SK-N-SH (cell line): ENCODE results near the gene TRIM47. TPM values are rescaled to one million over a fixed set of nuclear protein-coding genes. Genes with fewer than 3 reads are reported as not detected.

Experiments
- CTCF ChIA-PET: fragments of 300-600, 350-600 bp; formaldehyde crosslinking; extraction: SDS; loops from one replicate; lab custom pipeline; 2021; lab: Yijun Ruan, JAX
- POLR2A ChIA-PET: fragments of 350-600 bp; sonication (Branson Sonifier 250); formaldehyde crosslinking; extraction: SDS; loops from one replicate; lab custom pipeline; 2020; ENCODE audit warnings: antibody characterized with exemption, inconsistent platforms; lab: Yijun Ruan, JAX
- DNase-seq: peaks from one replicate; pipeline ENCODE4 v3.0.0; 2012
- H2AFZ ChIP-seq: fragments of 200-600 bp; sonication (generic); 2 replicates; pipeline ENCODE4 v1.8.1; 2016; ENCODE audit warnings: antibody characterized with exemption, mild to moderate bottlenecking, low read depth
- H3F3A ChIP-seq: fragments of 200-600 bp; sonication (generic); replicated peaks from 2 replicates; pipeline ENCODE3; 2016; ENCODE audit warnings: antibody characterized with exemption, mild to moderate bottlenecking; ENCODE audit not compliant: insufficient read depth
- H3K27ac ChIP-seq, 2 experiments: fragments of 200-500 bp in 1 of 2; fragments of 200-600 bp in 1 of 2; sonication (Bioruptor generic) in 1 of 2; sonication (generic), shearing (Covaris generic) in 1 of 2; 2 replicates each; pipeline versions ENCODE4 v1.5.1 to v1.6.1; 2014 to 2016; ENCODE audit warnings: low read depth in 2 of 2, inconsistent platforms in 1 of 2, low read length in 1 of 2, mild to moderate bottlenecking in 1 of 2, mixed read lengths in 1 of 2
- H3K27me3 ChIP-seq: fragments of 200-600 bp; sonication (generic), shearing (Covaris generic); 2 replicates; pipeline ENCODE4 v1.6.1; 2016; ENCODE audit warnings: mixed run types; ENCODE audit not compliant: insufficient read depth
- H3K36me3 ChIP-seq, 2 experiments: fragments of 200-500 bp in 1 of 2; fragments of 200-600 bp in 1 of 2; sonication (Bioruptor generic) in 1 of 2; sonication (generic) in 1 of 2; replicated peaks in 1 of 2; 2 replicates each; pipeline versions ENCODE3 to v1.5.1; 2014 to 2016; ENCODE audit warnings: low read length in 1 of 2, mild to moderate bottlenecking in 1 of 2; ENCODE audit not compliant: insufficient read depth in 2 of 2, control insufficient read depth in 1 of 2
- H3K4me1 ChIP-seq, 2 experiments: fragments of 200-500 bp in 1 of 2; fragments of 200-600 bp in 1 of 2; sonication (Bioruptor generic) in 1 of 2; sonication (generic), shearing (Covaris generic) in 1 of 2; 2 replicates each; pipeline versions ENCODE4 v1.5.1 to v1.6.1; 2014 to 2016; ENCODE audit warnings: low read depth in 1 of 2, low read length in 1 of 2, mixed run types in 1 of 2; ENCODE audit not compliant: insufficient read depth in 2 of 2, control insufficient read depth in 1 of 2
- H3K4me2 ChIP-seq: fragments of 200-600 bp; sonication (generic), shearing (Covaris generic); 2 replicates; pipeline ENCODE4 v1.6.1; 2017; ENCODE audit warnings: mixed run types
- H3K4me3 ChIP-seq, 2 experiments: fragments of 200-500 bp in 1 of 2; fragments of 200-600 bp in 1 of 2; sonication (Bioruptor generic) in 1 of 2; sonication (generic), shearing (Covaris generic) in 1 of 2; 2 replicates each; pipeline versions ENCODE4 v1.5.1 to v1.8.1; 2014 to 2016; ENCODE audit warnings: low read depth in 2 of 2, inconsistent platforms in 1 of 2, low read length in 1 of 2, mild to moderate bottlenecking in 1 of 2, mixed read lengths in 1 of 2, moderate library complexity in 1 of 2
- H3K79me2 ChIP-seq: fragments of 200-600 bp; sonication (generic); 2 replicates; pipeline ENCODE4 v1.8.1; 2017; ENCODE audit warnings: mild to moderate bottlenecking; ENCODE audit not compliant: insufficient read depth
- H3K9ac ChIP-seq: fragments of 200-600 bp; sonication (generic); 2 replicates; pipeline ENCODE4 v1.6.1; 2017; ENCODE audit warnings: mixed run types
- H3K9me2 ChIP-seq: fragments of 200-600 bp; sonication (generic); 2 replicates; pipeline ENCODE4 v1.6.1; 2017; ENCODE audit warnings: mixed run types
- H3K9me3 ChIP-seq: fragments of 200-600 bp; sonication (generic); 2 replicates; pipeline ENCODE4 v1.6.1; 2017; ENCODE audit warnings: mixed run types, mild to moderate bottlenecking, moderate library complexity
- H4K20me1 ChIP-seq: fragments of 200-600 bp; sonication (generic); 2 replicates; pipeline ENCODE4 v1.6.1; 2017; ENCODE audit warnings: mild to moderate bottlenecking, mixed run types; ENCODE audit not compliant: insufficient read depth
- CHD2 ChIP-seq: fragments of 150-350 bp; IDR thresholded peaks from 2 replicates; pipeline ENCODE4 v1.6.1; 2018; ENCODE audit warnings: low read length; ENCODE audit not compliant: partially characterized antibody
- ELF1 ChIP-seq: IDR thresholded peaks from 2 replicates; pipeline ENCODE4 v1.4.0; 2012
- EP300 ChIP-seq, 2 experiments: IDR thresholded peaks; 2 replicates each; pipeline versions ENCODE4 v1.4.0 to v1.6.1; 2012; ENCODE audit warnings: borderline replicate concordance in 1 of 2, low read depth in 1 of 2, low read length in 1 of 2
- FOSL2 ChIP-seq: IDR thresholded peaks from 2 replicates; pipeline ENCODE4 v1.4.0; 2012; ENCODE audit warnings: low read depth, mild to moderate bottlenecking, moderate library complexity, borderline replicate concordance
- GATA2 ChIP-seq: sonication (generic); formaldehyde crosslinking; IDR thresholded peaks from 2 replicates; pipeline ENCODE4 v1.5.0; 2020; ENCODE audit warnings: mild to moderate bottlenecking, missing genetic modification reagents
- NRF1 ChIP-seq: IDR thresholded peaks from 2 replicates; pipeline ENCODE4 v1.6.1; 2012; ENCODE audit warnings: low read depth, mild to moderate bottlenecking, low read length
- RAD21 ChIP-seq: IDR thresholded peaks from 2 replicates; pipeline ENCODE4 v1.6.1; 2012; ENCODE audit warnings: mild to moderate bottlenecking, low read length
- RCOR1 ChIP-seq: fragments of 150-350 bp; IDR thresholded peaks from 2 replicates; pipeline ENCODE4 v1.6.1; 2017; ENCODE audit warnings: antibody characterized with exemption, low read length
- RFX5 ChIP-seq: IDR thresholded peaks from 2 replicates; pipeline ENCODE4 v1.6.1; 2012; ENCODE audit warnings: mild to moderate bottlenecking, improper control_type of control experiment, low read length
- RXRA ChIP-seq: IDR thresholded peaks from 2 replicates; pipeline ENCODE4 v1.4.0; 2012; ENCODE audit warnings: low read depth, mild to moderate bottlenecking, borderline replicate concordance
- TAF1 ChIP-seq: IDR thresholded peaks from 2 replicates; pipeline ENCODE4 v1.6.1; 2012; ENCODE audit warnings: low read depth, mild to moderate bottlenecking, low read length, moderate library complexity, borderline replicate concordance
- YY1 ChIP-seq: IDR thresholded peaks from 2 replicates; pipeline ENCODE4 v1.4.0; 2012; ENCODE audit warnings: low read depth, mild to moderate bottlenecking
- WGBS: methylation state at CpG from one replicate; pipeline ENCODE4 v1.1.6; 2017; ENCODE audit warnings: low lambda C conversion rate; 5-methylcytosine and 5-hydroxymethylcytosine counted together
- polyA plus RNA-seq, 3 experiments: library from polyadenylated mRNA; depleted of rRNA; stranded (reverse); fragments of >200 nt; gene quantifications; 2 replicates each; pipeline ENCODE4 v1.2.3, GENCODE V29; 2012
- TF ChIP-seq, protein P1 (sequence below): IDR thresholded peaks from 2 replicates; pipeline ENCODE4 v1.4.0; 2012; ENCODE audit warnings: low read depth
- TF ChIP-seq, protein P2 (sequence below): fragments of 150-350 bp; IDR thresholded peaks from 2 replicates; pipeline ENCODE4 v1.6.1; 2016; ENCODE audit warnings: mild to moderate bottlenecking, low read depth, low read length
- TF ChIP-seq, protein P3 (sequence below): fragments of 150-350 bp; IDR thresholded peaks from 2 replicates; pipeline ENCODE4 v1.6.1; 2017; ENCODE audit warnings: antibody characterized with exemption, low read length, low read depth, borderline replicate concordance

TRIM47 gene
- polyA plus RNA-seq, 1 of the 3 experiments (the other 2 are of a cell fraction) = 5.1 TPM

DNA sequence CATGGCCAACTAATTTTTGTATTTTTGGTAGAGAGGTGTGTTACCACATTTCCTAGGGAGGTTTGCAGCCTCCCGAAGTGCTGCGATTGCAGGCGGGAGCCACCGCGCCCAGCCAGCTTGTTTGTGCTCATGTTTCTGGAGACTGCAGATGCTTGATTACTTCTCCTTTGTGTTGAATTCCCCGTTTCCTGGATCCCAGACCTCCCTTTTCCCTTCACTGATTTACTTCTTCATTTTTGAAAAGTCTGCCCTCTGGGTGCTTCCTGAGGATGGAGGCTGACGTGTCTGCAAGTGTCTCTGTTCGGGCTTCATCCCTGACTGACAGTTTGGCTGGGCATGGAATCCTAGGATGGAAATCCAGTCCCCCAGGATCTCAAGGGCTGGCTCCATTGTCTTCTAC, 7.0 kb upstream of the TRIM47 start:
- ChIA-PET POLR2A (interaction anchor here (0.7 kb wide), 1 partner anchor 94 kb away, joined by 3 read pairs; the partner anchor contains the start of genes ACOX1 and TEN1), CTCF (interaction anchor here (1.6 to 16.0 kb wide), 3 partner anchors 7 to 19 kb away, joined by 6 to 214 read pairs (median 214); partner anchors contain the start of genes MRPL38, TRIM47 and TRIM65)
- no peak overlapping the region for H3K27ac ChIP-seq
- no peaks in the 10 kb centered on the region for H3K4me1 ChIP-seq
- DNase-seq = no peak
- H3K27me3 ChIP-seq = no peaks in the 10 kb centered on the region
- H3K4me3 ChIP-seq = no peak overlapping the region
- no peaks in the 10 kb centered on the region for H3K36me3 ChIP-seq
- no peaks in the 10 kb centered on the region for H3K79me2 ChIP-seq
- H3K9me3 ChIP-seq = no peaks in the 10 kb centered on the region
- H3K4me2 ChIP-seq = no peak overlapping the region
- peaks cover 20% of the 10 kb centered on the region for H3F3A ChIP-seq
- H3K9me2 ChIP-seq = no peaks in the 10 kb centered on the region
- no peak overlapping the region for H2AFZ ChIP-seq
- WGBS = 88% methylated on average over 8 of the region's 8 CpGs
- H4K20me1 ChIP-seq = no peaks in the 10 kb centered on the region
- no peak overlapping the region for H3K9ac ChIP-seq
- TF ChIP-seq, protein P1, sequence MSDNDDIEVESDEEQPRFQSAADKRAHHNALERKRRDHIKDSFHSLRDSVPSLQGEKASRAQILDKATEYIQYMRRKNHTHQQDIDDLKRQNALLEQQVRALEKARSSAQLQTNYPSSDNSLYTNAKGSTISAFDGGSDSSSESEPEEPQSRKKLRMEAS = no peak
- TF ChIP-seq ELF1 = no peak
- no peak for TF ChIP-seq EP300 (IDR thresholded peaks at IDR 0.05; ENCODE audit: borderline replicate concordance in 1 of 2, low read depth in 1 of 2, low read length in 1 of 2)
- TF ChIP-seq FOSL2 = no peak
- no peak for TF ChIP-seq CHD2
- TF ChIP-seq, protein P2, sequence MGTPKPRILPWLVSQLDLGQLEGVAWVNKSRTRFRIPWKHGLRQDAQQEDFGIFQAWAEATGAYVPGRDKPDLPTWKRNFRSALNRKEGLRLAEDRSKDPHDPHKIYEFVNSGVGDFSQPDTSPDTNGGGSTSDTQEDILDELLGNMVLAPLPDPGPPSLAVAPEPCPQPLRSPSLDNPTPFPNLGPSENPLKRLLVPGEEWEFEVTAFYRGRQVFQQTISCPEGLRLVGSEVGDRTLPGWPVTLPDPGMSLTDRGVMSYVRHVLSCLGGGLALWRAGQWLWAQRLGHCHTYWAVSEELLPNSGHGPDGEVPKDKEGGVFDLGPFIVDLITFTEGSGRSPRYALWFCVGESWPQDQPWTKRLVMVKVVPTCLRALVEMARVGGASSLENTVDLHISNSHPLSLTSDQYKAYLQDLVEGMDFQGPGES = no peak
- no peak for TF ChIP-seq RCOR1
- no peak for TF ChIP-seq NRF1
- TF ChIP-seq RXRA = no peak
- no peak for TF ChIP-seq GATA2 (CRISPR knock-in tag)
- no peak for TF ChIP-seq RFX5
- TF ChIP-seq TAF1 = no peak
- TF ChIP-seq, protein P3, sequence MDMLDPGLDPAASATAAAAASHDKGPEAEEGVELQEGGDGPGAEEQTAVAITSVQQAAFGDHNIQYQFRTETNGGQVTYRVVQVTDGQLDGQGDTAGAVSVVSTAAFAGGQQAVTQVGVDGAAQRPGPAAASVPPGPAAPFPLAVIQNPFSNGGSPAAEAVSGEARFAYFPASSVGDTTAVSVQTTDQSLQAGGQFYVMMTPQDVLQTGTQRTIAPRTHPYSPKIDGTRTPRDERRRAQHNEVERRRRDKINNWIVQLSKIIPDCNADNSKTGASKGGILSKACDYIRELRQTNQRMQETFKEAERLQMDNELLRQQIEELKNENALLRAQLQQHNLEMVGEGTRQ = no peak
- TF ChIP-seq RAD21 = no peak
- no peak for TF ChIP-seq YY1
